ENCODE data around the gene CCDC142. TPM values are rescaled to one million over a fixed set of nuclear protein-coding genes. Genes with fewer than 3 reads are reported as not detected.

Gene CCDC142
- total and polyA plus RNA-seq, 2 experiments from 2014 or later, result 5.1 to 12.3 TPM

DNA sequence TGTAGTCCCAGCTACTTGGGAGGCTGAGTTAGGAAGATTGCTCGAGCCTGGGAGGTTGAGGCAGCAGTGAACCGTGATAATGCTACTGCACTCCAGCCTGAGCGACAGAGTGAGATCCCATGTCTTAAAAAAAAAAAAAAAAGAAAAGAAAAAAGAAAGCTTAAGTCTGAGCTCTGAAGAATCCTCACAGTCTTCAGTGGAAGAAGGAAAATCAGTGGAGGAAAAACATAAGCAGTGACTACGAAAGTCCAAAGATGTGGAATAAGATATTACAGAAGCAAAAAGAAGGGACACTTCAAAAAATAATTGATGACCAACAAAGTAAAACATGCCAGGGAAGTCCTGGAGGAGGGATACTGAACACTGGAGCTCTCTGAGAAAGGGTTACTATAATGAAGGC, 27.5 kb upstream of the CCDC142 start:
- peaks cover 8% of the 10 kb centered on the region for H3K79me2 ChIP-seq (replicated peaks; ENCODE audit: insufficient read depth)
- TF ChIP-seq POLR2AphosphoS5 (IDR thresholded peaks at IDR 0.05; ENCODE audit: low read depth) (no peak), CREB1 (CRISPR knock-in tag; IDR thresholded peaks at IDR 0.05; ENCODE audit: low read depth) (no peak), EZH2 (IDR thresholded peaks at IDR 0.05; ENCODE audit: low read depth, unreplicated experiment) (peak; percentile 70), STAT1 (IDR thresholded peaks at IDR 0.05; ENCODE audit: unreplicated experiment) (no peak)
- TF ChIP-seq, protein P1, sequence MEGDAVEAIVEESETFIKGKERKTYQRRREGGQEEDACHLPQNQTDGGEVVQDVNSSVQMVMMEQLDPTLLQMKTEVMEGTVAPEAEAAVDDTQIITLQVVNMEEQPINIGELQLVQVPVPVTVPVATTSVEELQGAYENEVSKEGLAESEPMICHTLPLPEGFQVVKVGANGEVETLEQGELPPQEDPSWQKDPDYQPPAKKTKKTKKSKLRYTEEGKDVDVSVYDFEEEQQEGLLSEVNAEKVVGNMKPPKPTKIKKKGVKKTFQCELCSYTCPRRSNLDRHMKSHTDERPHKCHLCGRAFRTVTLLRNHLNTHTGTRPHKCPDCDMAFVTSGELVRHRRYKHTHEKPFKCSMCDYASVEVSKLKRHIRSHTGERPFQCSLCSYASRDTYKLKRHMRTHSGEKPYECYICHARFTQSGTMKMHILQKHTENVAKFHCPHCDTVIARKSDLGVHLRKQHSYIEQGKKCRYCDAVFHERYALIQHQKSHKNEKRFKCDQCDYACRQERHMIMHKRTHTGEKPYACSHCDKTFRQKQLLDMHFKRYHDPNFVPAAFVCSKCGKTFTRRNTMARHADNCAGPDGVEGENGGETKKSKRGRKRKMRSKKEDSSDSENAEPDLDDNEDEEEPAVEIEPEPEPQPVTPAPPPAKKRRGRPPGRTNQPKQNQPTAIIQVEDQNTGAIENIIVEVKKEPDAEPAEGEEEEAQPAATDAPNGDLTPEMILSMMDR (conservative IDR thresholded peaks at IDR 0.05; ENCODE audit: low read depth in 2 of 2), result no peak
- TF ChIP-seq, protein P2, sequence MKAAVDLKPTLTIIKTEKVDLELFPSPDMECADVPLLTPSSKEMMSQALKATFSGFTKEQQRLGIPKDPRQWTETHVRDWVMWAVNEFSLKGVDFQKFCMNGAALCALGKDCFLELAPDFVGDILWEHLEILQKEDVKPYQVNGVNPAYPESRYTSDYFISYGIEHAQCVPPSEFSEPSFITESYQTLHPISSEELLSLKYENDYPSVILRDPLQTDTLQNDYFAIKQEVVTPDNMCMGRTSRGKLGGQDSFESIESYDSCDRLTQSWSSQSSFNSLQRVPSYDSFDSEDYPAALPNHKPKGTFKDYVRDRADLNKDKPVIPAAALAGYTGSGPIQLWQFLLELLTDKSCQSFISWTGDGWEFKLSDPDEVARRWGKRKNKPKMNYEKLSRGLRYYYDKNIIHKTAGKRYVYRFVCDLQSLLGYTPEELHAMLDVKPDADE (IDR thresholded peaks at IDR 0.05), result no peak
- peaks cover 15% of the 10 kb centered on the region for H3K36me3 Mint-ChIP-seq (ENCODE audit: low read depth)
- H3K27me3 Mint-ChIP-seq (ENCODE audit: insufficient read depth, low read depth, poor library complexity), result peaks cover 92% of the 10 kb centered on the region
- H3K4me3 Mint-ChIP-seq, result peak overlapping the region; percentile 5; the same call in 1 of the 3 replicates
- H3K27ac Mint-ChIP-seq, result no peak overlapping the region
- no peak overlapping the region for H3K27ac ChIP-seq (ENCODE audit: low read depth)
- H3K36me3 ChIP-seq (ENCODE audit: insufficient read depth), result peaks cover 4% of the 10 kb centered on the region; the same call in 1 of the 2 replicates
- no peak overlapping the region for H2AFZ ChIP-seq
- no peaks in the 10 kb centered on the region for H3F3A ChIP-seq (replicated peaks; ENCODE audit: low read depth)
- peaks cover 92% of the 10 kb centered on the region for H3K27me3 ChIP-seq (ENCODE audit: insufficient read depth)
- peaks cover 10% of the 10 kb centered on the region for H3K9me3 Mint-ChIP-seq
- H4K20me1 ChIP-seq (replicated peaks; ENCODE audit: insufficient read depth), result no peaks in the 10 kb centered on the region
- ATAC-seq, result no peak
- peaks cover 25% of the 10 kb centered on the region for H3K4me1 Mint-ChIP-seq
- DNase-seq (ENCODE audit: low spot score), result no peak
- no peaks in the 10 kb centered on the region for H3K9me2 ChIP-seq (ENCODE audit: insufficient read depth)
- H3K4me1 ChIP-seq (ENCODE audit: insufficient read depth), result peaks cover 24% of the 10 kb centered on the region
- H3K4me2 ChIP-seq, result no peak overlapping the region
- no peak overlapping the region for H3K4me3 ChIP-seq

DNA sequence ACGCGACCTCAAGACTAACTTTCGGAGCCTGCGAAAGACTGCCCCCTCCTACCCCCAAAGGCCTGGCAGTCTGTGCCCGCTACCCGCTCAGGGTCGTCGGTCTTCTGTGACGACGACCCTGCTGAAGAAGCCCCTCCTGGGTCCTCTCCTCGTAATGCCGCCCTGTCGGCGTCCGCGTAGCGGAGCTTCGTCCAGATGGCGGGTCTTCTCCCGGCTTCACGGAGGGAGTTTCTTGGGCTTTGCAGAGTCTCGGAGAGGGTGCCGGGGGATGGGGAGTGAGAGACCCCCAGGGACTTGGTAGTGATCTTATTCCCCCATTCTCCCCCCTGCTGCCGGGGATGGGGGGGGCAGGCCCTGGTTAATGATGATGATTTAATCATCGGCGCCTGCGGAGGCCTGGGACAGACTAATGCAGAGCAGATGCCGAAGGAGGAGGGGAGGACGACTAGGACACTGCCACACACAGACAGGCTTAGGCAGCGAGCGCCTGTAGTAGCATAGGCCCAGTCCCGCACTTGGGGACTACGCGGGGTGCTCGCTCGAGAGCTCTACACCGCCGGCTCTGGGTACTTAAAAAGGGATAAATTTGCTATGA, 25.2 kb upstream of the CCDC142 start:
- peak overlapping the region; percentile 79 for H3K4me3 ChIP-seq
- peaks cover 30% of the 10 kb centered on the region for H3K4me1 Mint-ChIP-seq
- H4K20me1 ChIP-seq (replicated peaks; ENCODE audit: insufficient read depth), result peaks cover 3% of the 10 kb centered on the region
- H3K36me3 Mint-ChIP-seq (ENCODE audit: low read depth), result peaks cover 28% of the 10 kb centered on the region
- peak overlapping the region; percentile 83 for H2AFZ ChIP-seq
- peaks cover 92% of the 10 kb centered on the region for H3K27me3 ChIP-seq (ENCODE audit: insufficient read depth)
- ATAC-seq (peak; percentile 54), DNase-seq (ENCODE audit: low spot score) (peak; percentile 69)
- H3K4me2 ChIP-seq, result peak overlapping the region; percentile 86
- H3K27ac Mint-ChIP-seq, result peak overlapping the region; percentile 99
- peaks cover 8% of the 10 kb centered on the region for H3K79me2 ChIP-seq (replicated peaks; ENCODE audit: insufficient read depth)
- peaks cover 7% of the 10 kb centered on the region; the same call in 1 of the 2 replicates for H3K36me3 ChIP-seq (ENCODE audit: insufficient read depth)
- H3K27ac ChIP-seq (ENCODE audit: low read depth), result peak overlapping the region; percentile 78
- peaks cover 10% of the 10 kb centered on the region for H3K9me3 Mint-ChIP-seq
- H3K4me1 ChIP-seq (ENCODE audit: insufficient read depth), result peaks cover 20% of the 10 kb centered on the region
- H3K9me2 ChIP-seq (ENCODE audit: insufficient read depth), result no peaks in the 10 kb centered on the region
- peaks cover 96% of the 10 kb centered on the region for H3K27me3 Mint-ChIP-seq (ENCODE audit: insufficient read depth, low read depth, poor library complexity)
- H3F3A ChIP-seq (replicated peaks; ENCODE audit: low read depth), result peaks cover 9% of the 10 kb centered on the region
- peak overlapping the region; percentile 98 for H3K4me3 Mint-ChIP-seq
- TF ChIP-seq, protein P3, sequence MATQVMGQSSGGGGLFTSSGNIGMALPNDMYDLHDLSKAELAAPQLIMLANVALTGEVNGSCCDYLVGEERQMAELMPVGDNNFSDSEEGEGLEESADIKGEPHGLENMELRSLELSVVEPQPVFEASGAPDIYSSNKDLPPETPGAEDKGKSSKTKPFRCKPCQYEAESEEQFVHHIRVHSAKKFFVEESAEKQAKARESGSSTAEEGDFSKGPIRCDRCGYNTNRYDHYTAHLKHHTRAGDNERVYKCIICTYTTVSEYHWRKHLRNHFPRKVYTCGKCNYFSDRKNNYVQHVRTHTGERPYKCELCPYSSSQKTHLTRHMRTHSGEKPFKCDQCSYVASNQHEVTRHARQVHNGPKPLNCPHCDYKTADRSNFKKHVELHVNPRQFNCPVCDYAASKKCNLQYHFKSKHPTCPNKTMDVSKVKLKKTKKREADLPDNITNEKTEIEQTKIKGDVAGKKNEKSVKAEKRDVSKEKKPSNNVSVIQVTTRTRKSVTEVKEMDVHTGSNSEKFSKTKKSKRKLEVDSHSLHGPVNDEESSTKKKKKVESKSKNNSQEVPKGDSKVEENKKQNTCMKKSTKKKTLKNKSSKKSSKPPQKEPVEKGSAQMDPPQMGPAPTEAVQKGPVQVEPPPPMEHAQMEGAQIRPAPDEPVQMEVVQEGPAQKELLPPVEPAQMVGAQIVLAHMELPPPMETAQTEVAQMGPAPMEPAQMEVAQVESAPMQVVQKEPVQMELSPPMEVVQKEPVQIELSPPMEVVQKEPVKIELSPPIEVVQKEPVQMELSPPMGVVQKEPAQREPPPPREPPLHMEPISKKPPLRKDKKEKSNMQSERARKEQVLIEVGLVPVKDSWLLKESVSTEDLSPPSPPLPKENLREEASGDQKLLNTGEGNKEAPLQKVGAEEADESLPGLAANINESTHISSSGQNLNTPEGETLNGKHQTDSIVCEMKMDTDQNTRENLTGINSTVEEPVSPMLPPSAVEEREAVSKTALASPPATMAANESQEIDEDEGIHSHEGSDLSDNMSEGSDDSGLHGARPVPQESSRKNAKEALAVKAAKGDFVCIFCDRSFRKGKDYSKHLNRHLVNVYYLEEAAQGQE (IDR thresholded peaks at IDR 0.05; ENCODE audit: unreplicated experiment), result no peak
- TF ChIP-seq STAT1 (IDR thresholded peaks at IDR 0.05; ENCODE audit: unreplicated experiment), result no peak
- TF ChIP-seq, protein P4, sequence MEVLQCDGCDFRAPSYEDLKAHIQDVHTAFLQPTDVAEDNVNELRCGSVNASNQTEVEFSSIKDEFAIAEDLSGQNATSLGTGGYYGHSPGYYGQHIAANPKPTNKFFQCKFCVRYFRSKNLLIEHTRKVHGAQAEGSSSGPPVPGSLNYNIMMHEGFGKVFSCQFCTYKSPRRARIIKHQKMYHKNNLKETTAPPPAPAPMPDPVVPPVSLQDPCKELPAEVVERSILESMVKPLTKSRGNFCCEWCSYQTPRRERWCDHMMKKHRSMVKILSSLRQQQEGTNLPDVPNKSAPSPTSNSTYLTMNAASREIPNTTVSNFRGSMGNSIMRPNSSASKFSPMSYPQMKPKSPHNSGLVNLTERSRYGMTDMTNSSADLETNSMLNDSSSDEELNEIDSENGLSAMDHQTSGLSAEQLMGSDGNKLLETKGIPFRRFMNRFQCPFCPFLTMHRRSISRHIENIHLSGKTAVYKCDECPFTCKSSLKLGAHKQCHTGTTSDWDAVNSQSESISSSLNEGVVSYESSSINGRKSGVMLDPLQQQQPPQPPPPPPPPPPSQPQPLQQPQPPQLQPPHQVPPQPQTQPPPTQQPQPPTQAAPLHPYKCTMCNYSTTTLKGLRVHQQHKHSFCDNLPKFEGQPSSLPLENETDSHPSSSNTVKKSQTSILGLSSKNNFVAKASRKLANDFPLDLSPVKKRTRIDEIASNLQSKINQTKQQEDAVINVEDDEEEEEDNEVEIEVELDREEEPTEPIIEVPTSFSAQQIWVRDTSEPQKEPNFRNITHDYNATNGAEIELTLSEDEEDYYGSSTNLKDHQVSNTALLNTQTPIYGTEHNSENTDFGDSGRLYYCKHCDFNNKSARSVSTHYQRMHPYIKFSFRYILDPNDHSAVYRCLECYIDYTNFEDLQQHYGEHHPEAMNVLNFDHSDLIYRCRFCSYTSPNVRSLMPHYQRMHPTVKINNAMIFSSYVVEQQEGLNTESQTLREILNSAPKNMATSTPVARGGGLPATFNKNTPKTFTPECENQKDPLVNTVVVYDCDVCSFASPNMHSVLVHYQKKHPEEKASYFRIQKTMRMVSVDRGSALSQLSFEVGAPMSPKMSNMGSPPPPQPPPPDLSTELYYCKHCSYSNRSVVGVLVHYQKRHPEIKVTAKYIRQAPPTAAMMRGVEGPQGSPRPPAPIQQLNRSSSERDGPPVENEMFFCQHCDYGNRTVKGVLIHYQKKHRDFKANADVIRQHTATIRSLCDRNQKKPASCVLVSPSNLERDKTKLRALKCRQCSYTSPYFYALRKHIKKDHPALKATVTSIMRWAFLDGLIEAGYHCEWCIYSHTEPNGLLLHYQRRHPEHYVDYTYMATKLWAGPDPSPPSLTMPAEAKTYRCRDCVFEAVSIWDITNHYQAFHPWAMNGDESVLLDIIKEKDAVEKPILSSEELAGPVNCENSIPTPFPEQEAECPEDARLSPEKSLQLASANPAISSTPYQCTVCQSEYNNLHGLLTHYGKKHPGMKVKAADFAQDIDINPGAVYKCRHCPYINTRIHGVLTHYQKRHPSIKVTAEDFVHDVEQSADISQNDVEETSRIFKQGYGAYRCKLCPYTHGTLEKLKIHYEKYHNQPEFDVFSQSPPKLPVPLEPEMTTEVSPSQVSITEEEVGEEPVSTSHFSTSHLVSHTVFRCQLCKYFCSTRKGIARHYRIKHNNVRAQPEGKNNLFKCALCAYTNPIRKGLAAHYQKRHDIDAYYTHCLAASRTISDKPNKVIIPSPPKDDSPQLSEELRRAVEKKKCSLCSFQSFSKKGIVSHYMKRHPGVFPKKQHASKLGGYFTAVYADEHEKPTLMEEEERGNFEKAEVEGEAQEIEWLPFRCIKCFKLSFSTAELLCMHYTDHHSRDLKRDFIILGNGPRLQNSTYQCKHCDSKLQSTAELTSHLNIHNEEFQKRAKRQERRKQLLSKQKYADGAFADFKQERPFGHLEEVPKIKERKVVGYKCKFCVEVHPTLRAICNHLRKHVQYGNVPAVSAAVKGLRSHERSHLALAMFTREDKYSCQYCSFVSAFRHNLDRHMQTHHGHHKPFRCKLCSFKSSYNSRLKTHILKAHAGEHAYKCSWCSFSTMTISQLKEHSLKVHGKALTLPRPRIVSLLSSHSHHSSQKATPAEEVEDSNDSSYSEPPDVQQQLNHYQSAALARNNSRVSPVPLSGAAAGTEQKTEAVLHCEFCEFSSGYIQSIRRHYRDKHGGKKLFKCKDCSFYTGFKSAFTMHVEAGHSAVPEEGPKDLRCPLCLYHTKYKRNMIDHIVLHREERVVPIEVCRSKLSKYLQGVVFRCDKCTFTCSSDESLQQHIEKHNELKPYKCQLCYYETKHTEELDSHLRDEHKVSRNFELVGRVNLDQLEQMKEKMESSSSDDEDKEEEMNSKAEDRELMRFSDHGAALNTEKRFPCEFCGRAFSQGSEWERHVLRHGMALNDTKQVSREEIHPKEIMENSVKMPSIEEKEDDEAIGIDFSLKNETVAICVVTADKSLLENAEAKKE (CRISPR knock-in tag; IDR thresholded peaks at IDR 0.05), result no peak

Measured in GM23338 (cell line).